ENCODE results near the gene PGP. TPM values are rescaled to one million over a fixed set of nuclear protein-coding genes. Genes with fewer than 3 reads are reported as not detected.

PGP gene
- total RNA-seq, 1 experiment from 2014 or later = 38.3 TPM

DNA sequence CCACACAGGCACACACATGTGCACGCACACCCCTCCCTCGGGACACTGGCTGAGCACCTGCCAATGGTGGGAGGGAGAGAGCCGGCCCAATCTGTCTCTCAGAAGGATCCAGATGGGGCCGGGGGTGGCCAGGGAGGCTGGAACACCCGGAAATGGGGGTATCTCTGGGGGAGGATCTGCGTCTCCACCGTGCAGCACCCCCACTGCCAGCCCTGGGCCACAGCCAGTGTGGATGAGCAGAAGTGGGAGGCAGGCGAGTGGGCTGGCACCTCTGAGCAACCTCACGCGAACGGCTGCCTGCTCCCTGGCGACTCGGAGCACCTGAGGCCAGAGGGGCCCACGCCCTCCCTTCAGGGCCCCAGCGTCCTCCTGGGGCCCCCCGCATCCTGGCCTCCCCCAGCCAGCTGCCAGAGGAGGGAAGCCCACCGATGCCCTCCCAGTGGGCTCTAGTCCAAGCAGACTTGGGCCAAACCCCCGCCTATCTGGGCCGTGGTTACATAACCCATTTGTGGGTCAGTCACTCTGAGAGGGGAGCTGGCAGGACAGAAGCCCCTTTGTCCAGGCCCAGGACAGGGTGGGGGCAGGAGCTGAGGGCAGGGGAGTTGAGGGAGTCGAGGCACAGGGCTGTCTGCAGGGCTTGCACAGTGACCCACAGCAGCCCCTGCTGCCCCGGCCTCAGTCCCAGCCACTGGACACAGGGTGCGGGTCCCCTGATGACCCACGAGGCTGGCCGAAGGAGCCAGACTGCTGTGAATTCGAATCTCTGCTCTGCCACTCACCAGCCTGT is 23.8 kb downstream of the PGP start:
- Histone ChIP-seq H2BK5ac (ENCODE audit: insufficient read length, low read length) (no peak overlapping the region), H3K9me3 (ENCODE audit: control insufficient read depth, low read depth, low read length) (no peaks in the 10 kb centered on the region), H3T11ph (ENCODE audit: low read length) (no peak overlapping the region), H3K23me2 (ENCODE audit: insufficient read length, low read depth, low read length, poor library complexity, severe bottlenecking) (peaks cover 7% of the 10 kb centered on the region), H3K27ac (ENCODE audit: insufficient read length, low read depth, low read length) (no peak overlapping the region), H4K91ac (ENCODE audit: insufficient read length, low read depth, low read length) (no peak overlapping the region), H2BK20ac (ENCODE audit: low read depth, low read length, poor library complexity, severe bottlenecking) (no peak overlapping the region), H3K14ac (ENCODE audit: insufficient read depth, low read length) (no peak overlapping the region), H2BK120ac (ENCODE audit: low read depth, low read length, poor library complexity, severe bottlenecking) (no peak overlapping the region), H2AFZ (ENCODE audit: low read length) (no peak overlapping the region), H3K4ac (ENCODE audit: low read depth, low read length) (no peak overlapping the region), H3K56ac (ENCODE audit: insufficient read length, low read depth, low read length) (no peak overlapping the region), H3K9ac (ENCODE audit: extremely low read depth, insufficient read length, low read length) (no peak overlapping the region), H3K4me2 (ENCODE audit: insufficient read depth, insufficient read length, low read length) (no peak overlapping the region), H2AK5ac (ENCODE audit: insufficient read length, low read length) (no peak overlapping the region), H3K79me1 (ENCODE audit: insufficient read depth, low read depth, low read length, poor library complexity, severe bottlenecking) (no peaks in the 10 kb centered on the region), H4K8ac (replicated peaks; ENCODE audit: insufficient read length, low read depth, low read length) (no peak overlapping the region), H3K4me1 (ENCODE audit: insufficient read depth, low read length) (no peaks in the 10 kb centered on the region), H2BK12ac (ENCODE audit: insufficient read length, low read depth, low read length) (no peak overlapping the region), H3K18ac (ENCODE audit: insufficient read length, low read depth, low read length) (no peak overlapping the region), H4K5ac (ENCODE audit: insufficient read length, low read depth, low read length) (no peak overlapping the region), H4K20me1 (ENCODE audit: control insufficient read depth, insufficient read depth, insufficient read length) (no peaks in the 10 kb centered on the region), H3K27me3 (ENCODE audit: insufficient read depth, low read length) (no peaks in the 10 kb centered on the region), H3K79me2 (ENCODE audit: insufficient read depth, low read length) (no peaks in the 10 kb centered on the region), H3K23ac (ENCODE audit: insufficient read length, low read depth, low read length) (no peak overlapping the region), H2BK15ac (ENCODE audit: low read depth, low read length) (no peak overlapping the region)
- no CpG with 5 or more reads among the region's 25 CpGs for WGBS (ENCODE audit: extremely low coverage, insufficient read length, low lambda C conversion rate)
- no peak overlapping the region for H3K27ac Mint-ChIP-seq
- H3K4me1 Mint-ChIP-seq = peaks cover 4 to 6% of the 10 kb centered on the region in 2 experiments; a peak in 1 of 4 replicates
- H3K9me3 Mint-ChIP-seq = no peaks in the 10 kb centered on the region
- peaks cover 2% of the 10 kb centered on the region for H3K27me3 Mint-ChIP-seq (ENCODE audit: low read depth)
- no peaks in the 10 kb centered on the region for H3K36me3 Mint-ChIP-seq (ENCODE audit: insufficient read depth in 1 of 3, low read depth in 3 of 3)
- no peak overlapping the region for H3K4me3 Mint-ChIP-seq
- DNase-seq = no peak
- TF ChIP-seq CTCF (conservative IDR thresholded peaks at IDR 0.05) = no peak

Data from H9 (cell line).